ENCODE data around the gene SLC12A7.

- TF ChIP-seq CTCF (IDR thresholded peaks at IDR 0.05) (no peak), POLR2A (IDR thresholded peaks at IDR 0.05) (no peak)
Measured at GRCh38 chr5:1033606-1034420, 78.0 kb downstream of the SLC12A7 start.

Measured in ovary (tissue), 3 donors.